ENCODE results near the gene NOTCH1. TPM values are rescaled to one million over a fixed set of nuclear protein-coding genes. Genes with fewer than 3 reads are reported as not detected.

Gene NOTCH1
- total RNA-seq, 1 experiment from 2014 or later = 39.2 TPM

DNA sequence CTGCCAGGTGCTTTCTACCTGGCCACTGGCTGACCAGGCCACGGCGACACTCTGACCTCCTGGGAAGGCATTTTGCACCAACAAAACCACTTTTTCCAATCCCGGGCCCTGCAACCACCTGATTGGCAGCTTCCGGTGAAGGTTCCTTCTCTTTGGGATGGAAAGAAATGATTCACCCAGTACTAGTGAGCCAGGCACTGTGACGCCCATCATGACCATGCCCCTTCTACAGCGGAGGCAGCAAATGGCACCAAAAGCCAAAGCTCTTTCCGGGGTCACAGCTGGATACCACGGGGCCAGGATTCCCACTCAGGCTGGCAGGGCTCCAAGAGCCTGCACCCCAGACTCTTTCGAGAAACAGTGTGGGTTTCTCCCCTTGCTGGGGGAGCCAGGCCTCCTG lies 4.7 kb downstream of the NOTCH1 start:
- TF ChIP-seq, protein P1, sequence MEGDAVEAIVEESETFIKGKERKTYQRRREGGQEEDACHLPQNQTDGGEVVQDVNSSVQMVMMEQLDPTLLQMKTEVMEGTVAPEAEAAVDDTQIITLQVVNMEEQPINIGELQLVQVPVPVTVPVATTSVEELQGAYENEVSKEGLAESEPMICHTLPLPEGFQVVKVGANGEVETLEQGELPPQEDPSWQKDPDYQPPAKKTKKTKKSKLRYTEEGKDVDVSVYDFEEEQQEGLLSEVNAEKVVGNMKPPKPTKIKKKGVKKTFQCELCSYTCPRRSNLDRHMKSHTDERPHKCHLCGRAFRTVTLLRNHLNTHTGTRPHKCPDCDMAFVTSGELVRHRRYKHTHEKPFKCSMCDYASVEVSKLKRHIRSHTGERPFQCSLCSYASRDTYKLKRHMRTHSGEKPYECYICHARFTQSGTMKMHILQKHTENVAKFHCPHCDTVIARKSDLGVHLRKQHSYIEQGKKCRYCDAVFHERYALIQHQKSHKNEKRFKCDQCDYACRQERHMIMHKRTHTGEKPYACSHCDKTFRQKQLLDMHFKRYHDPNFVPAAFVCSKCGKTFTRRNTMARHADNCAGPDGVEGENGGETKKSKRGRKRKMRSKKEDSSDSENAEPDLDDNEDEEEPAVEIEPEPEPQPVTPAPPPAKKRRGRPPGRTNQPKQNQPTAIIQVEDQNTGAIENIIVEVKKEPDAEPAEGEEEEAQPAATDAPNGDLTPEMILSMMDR (conservative IDR thresholded peaks at IDR 0.05) = no peak
- Histone ChIP-seq H3K9me2 (ENCODE audit: insufficient read depth) (no peaks in the 10 kb centered on the region), H3K9me3 (ENCODE audit: insufficient read depth, low read depth) (no peaks in the 10 kb centered on the region), H3K79me2 (ENCODE audit: low read depth) (peaks cover 20% of the 10 kb centered on the region), H3K4me1 (replicated peaks; ENCODE audit: insufficient read depth) (peaks cover 20% of the 10 kb centered on the region), H3K27ac (no peak overlapping the region), H3K4me2 (no peak overlapping the region), H3K27me3 (ENCODE audit: insufficient read depth, low read depth) (no peaks in the 10 kb centered on the region), H3K4me3 (no peak overlapping the region), H3K36me3 (ENCODE audit: low read depth) (no peaks in the 10 kb centered on the region), H3F3A (ENCODE audit: insufficient read depth, low read depth) (peaks cover 26% of the 10 kb centered on the region; the same call in 1 of the 2 replicates), H2AFZ (no peak overlapping the region), H4K20me1 (ENCODE audit: insufficient read depth) (peaks cover 10% of the 10 kb centered on the region)
- ChIA-PET CTCF (interaction anchor here (0.6 kb wide), 1 partner anchor 55 kb away, joined by 3 read pairs; no protein-coding TSS in a partner anchor), POLR2A (ENCODE audit: unreplicated experiment) (no interaction called here)
- intact Hi-C loops (cut with micrococcal nuclease; ENCODE audit: unreplicated experiment) = no loop called here
- no peak for DNase-seq
- BruUV-seq (replicated peaks) = no TSS peak

DNA sequence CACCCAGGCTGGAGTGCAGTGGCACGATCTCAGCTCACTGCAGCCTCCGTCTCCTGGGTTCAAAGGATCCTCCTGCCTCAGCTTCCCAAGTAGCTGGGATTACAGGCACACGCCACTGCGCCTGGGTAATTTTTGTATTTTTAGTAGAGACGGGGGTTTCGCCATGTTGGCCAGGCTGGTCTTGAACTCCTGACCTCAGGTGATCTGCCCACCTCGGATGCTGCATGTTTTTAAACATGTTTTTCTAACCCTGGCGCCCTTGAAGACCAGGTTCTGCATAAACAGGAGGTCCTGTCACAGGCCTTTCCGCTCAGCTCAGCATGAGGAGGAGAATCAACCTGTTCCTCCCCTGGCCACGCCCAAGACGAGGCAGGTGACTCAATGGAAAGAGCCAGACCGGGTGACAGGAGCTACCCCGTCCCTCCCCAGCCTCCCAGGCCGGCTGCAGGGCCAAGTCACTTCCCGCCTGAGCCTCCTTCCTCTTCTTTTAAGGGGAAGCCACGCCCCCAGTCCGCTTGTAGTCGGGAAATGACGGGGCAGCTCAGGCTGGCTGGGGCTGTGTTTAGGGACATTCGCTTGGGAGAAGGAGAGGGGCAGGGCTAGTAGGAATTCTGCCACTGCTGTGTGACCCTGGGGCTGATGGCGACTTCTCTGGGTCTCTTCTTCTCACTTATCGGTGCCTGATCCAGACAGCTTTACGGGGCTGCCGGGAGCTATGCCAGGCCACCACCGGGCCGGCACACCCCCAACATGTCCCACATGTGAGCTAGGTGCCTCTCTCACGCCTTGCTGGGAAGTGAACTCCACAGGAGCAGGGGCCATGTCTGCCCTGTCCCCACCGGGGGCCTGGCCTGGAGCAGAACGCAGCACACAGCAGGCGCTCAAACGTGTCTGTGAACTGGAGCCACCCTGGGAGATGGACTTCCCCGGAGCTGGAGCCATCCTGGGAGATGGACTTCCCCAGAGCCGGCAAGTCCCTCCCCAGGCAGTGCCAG lies 6.1 kb downstream of the NOTCH1 start:
- DNase-seq = peak; percentile 88 to 97
- Histone ChIP-seq H2AFZ (no peak overlapping the region), H3K4me3 (no peak overlapping the region), H3F3A (ENCODE audit: insufficient read depth, low read depth) (peaks cover 25% of the 10 kb centered on the region; the same call in 1 of the 2 replicates), H3K36me3 (ENCODE audit: low read depth) (no peaks in the 10 kb centered on the region), H4K20me1 (ENCODE audit: insufficient read depth) (peaks cover 10% of the 10 kb centered on the region), H3K79me2 (ENCODE audit: low read depth) (peaks cover 15% of the 10 kb centered on the region), H3K27me3 (ENCODE audit: insufficient read depth, low read depth) (no peaks in the 10 kb centered on the region), H3K4me2 (peak overlapping the region; percentile 43), H3K9me2 (ENCODE audit: insufficient read depth) (no peaks in the 10 kb centered on the region), H3K4me1 (replicated peaks; ENCODE audit: insufficient read depth) (peaks cover 20% of the 10 kb centered on the region), H3K27ac (peak overlapping the region; percentile 42; the same call in 1 of the 2 replicates), H3K9me3 (ENCODE audit: insufficient read depth, low read depth) (no peaks in the 10 kb centered on the region)
- intact Hi-C loops (cut with micrococcal nuclease; ENCODE audit: unreplicated experiment) = loop anchor here (2.0 kb wide), 1 partner anchor 19 kb away; no protein-coding TSS in a partner anchor
- BruUV-seq (replicated peaks) = TSS peak; percentile 84
- ChIA-PET POLR2A (ENCODE audit: unreplicated experiment) (interaction anchor here (0.6 to 1.0 kb wide), 3 partner anchors 16 to 55 kb away, joined by 3 to 21 read pairs (median 4); no protein-coding TSS in a partner anchor), CTCF (interaction anchor here (0.5 kb wide), 1 partner anchor 132 kb away, joined by 4 read pairs; no protein-coding TSS in a partner anchor)
- TF ChIP-seq, protein P1 (conservative IDR thresholded peaks at IDR 0.05) = no peak
- no peak for TF ChIP-seq EZH2 (IDR thresholded peaks at IDR 0.05; ENCODE audit: low read depth)

DNA sequence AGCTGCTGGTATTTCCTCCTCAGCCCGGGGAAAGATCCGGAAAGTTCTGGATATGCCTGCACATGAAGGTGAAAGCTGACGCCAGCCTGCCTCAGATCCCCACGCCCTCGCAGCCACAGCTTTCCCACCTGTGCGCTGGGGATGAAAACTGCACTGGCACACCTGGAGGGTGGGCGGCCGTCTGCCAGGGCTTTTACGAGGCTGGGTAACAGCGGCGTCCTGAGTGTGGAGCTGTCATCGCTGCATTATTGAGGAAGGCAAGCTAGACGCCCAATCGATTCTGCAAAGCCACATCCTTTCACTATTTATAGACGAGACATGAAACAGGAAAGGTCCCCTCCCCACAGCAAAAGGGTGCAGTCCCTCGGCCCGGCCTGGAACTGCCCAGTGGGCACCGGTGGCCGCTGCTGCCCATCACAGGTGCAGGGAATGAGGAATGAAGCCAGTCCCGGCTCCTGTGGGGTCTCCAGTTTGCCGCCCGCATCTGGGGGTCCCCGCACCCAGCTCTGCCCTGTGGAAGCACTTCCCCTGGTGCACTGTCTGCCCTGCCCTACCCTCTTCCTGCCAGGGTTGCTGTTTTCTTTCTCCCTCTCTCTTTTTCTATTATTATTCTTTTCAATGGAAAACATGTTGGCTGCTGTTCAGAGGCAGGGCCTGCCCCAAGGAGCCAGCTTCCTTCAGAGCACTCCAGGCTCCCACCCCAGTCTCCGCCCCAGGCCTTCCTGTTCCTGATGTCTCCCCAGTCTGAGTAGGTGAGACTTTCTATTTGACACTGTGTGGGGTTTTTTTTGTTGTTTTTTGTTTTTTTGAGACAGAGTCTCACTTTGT lies 7.0 kb downstream of the NOTCH1 start:
- Histone ChIP-seq H3K9me2 (ENCODE audit: insufficient read depth) (no peaks in the 10 kb centered on the region), H3K4me1 (replicated peaks; ENCODE audit: insufficient read depth) (peaks cover 14% of the 10 kb centered on the region), H3F3A (ENCODE audit: insufficient read depth, low read depth) (peaks cover 31% of the 10 kb centered on the region; the same call in 1 of the 2 replicates), H3K27me3 (ENCODE audit: insufficient read depth, low read depth) (no peaks in the 10 kb centered on the region), H3K4me3 (no peak overlapping the region), H3K79me2 (ENCODE audit: low read depth) (peaks cover 7% of the 10 kb centered on the region; the same call in 1 of the 2 replicates), H2AFZ (no peak overlapping the region), H4K20me1 (ENCODE audit: insufficient read depth) (peaks cover 3% of the 10 kb centered on the region), H3K36me3 (ENCODE audit: low read depth) (no peaks in the 10 kb centered on the region), H3K9me3 (ENCODE audit: insufficient read depth, low read depth) (no peaks in the 10 kb centered on the region), H3K27ac (0 out of 2 replicates have a peak overlapping the region, but pooled peaks have one; percentile 42), H3K4me2 (peak overlapping the region; percentile 23; the same call in 1 of the 2 replicates)
- ChIA-PET CTCF (interaction anchor here (0.6 kb wide), 1 partner anchor 226 kb away, joined by 3 read pairs; no protein-coding TSS in a partner anchor), POLR2A (ENCODE audit: unreplicated experiment) (interaction anchor here (0.6 to 1.0 kb wide), 2 partner anchors 35 to 54 kb away, joined by 4 to 8 read pairs; no protein-coding TSS in a partner anchor)
- DNase-seq = no peak
- intact Hi-C loops (cut with micrococcal nuclease; ENCODE audit: unreplicated experiment) = loop anchor here (2.0 kb wide), 1 partner anchor 20 kb away; no protein-coding TSS in a partner anchor
- no TSS peak for BruUV-seq (replicated peaks)
- TF ChIP-seq, protein P1 (conservative IDR thresholded peaks at IDR 0.05) = no peak
- TF ChIP-seq EZH2 (IDR thresholded peaks at IDR 0.05; ENCODE audit: low read depth) = no peak
